KMS-11 (cell line): Measurements from ENCODE around the gene PTCHD1.

Experiments used
- H2AFZ ChIP-seq: fragments of 200-600 bp; sonication (generic); 2 replicates; pipeline ENCODE4 v1.6.1; 2016; ENCODE audit warnings: antibody characterized with exemption, mixed run types, low read depth
- H3K27ac ChIP-seq: fragments of 200-600 bp; sonication (generic); 2 replicates; pipeline ENCODE4 v1.6.1; 2016; ENCODE audit warnings: mild to moderate bottlenecking, mixed run types
- H3K27me3 ChIP-seq: fragments of 200-600 bp; sonication (generic); 2 replicates; pipeline ENCODE4 v1.6.1; 2017; ENCODE audit warnings: mild to moderate bottlenecking, low read depth, mixed run types, moderate library complexity; ENCODE audit not compliant: insufficient read depth
- H3K36me3 ChIP-seq: fragments of 200-600 bp; sonication (generic); 2 replicates; pipeline ENCODE4 v1.6.1; 2017; ENCODE audit warnings: mild to moderate bottlenecking, mixed run types; ENCODE audit not compliant: insufficient read depth
- H3K4me1 ChIP-seq: fragments of 200-600 bp; sonication (generic); 2 replicates; pipeline ENCODE4 v1.6.1; 2016; ENCODE audit warnings: mild to moderate bottlenecking, low read depth, mixed run types; ENCODE audit not compliant: poor library complexity, severe bottlenecking
- H3K4me2 ChIP-seq: fragments of 200-600 bp; sonication (generic); 2 replicates; pipeline ENCODE4 v1.7.0; 2016; ENCODE audit warnings: mild to moderate bottlenecking, mixed run types
- H3K4me3 ChIP-seq: fragments of 200-600 bp; sonication (generic); IDR thresholded peaks from 2 replicates; pipeline ENCODE4 v1.6.1; 2017; ENCODE audit warnings: low read depth, low read length, mixed read lengths; ENCODE audit not compliant: insufficient read depth
- H3K79me2 ChIP-seq: fragments of 200-600 bp; sonication (generic); 2 replicates; pipeline ENCODE4 v1.6.1; 2016; ENCODE audit warnings: low read depth, mixed run types; ENCODE audit not compliant: insufficient read depth
- H3K9ac ChIP-seq: fragments of 200-600 bp; sonication (generic); 2 replicates; pipeline ENCODE4 v1.6.1; 2016; ENCODE audit warnings: mild to moderate bottlenecking, mixed run types
- H4K20me1 ChIP-seq: fragments of 200-600 bp; sonication (generic); 2 replicates; pipeline ENCODE4 v1.6.1; 2016; ENCODE audit warnings: mild to moderate bottlenecking, mixed run types; ENCODE audit not compliant: insufficient read depth
- CTCF ChIP-seq: fragments of 200-600 bp; sonication (generic); conservative IDR thresholded peaks from 2 replicates; pipeline ENCODE4 v1.6.1; 2017; ENCODE audit warnings: low read depth, mild to moderate bottlenecking, antibody characterized with exemption, low read length, moderate library complexity, mixed read lengths

Gene PTCHD1

DNA sequence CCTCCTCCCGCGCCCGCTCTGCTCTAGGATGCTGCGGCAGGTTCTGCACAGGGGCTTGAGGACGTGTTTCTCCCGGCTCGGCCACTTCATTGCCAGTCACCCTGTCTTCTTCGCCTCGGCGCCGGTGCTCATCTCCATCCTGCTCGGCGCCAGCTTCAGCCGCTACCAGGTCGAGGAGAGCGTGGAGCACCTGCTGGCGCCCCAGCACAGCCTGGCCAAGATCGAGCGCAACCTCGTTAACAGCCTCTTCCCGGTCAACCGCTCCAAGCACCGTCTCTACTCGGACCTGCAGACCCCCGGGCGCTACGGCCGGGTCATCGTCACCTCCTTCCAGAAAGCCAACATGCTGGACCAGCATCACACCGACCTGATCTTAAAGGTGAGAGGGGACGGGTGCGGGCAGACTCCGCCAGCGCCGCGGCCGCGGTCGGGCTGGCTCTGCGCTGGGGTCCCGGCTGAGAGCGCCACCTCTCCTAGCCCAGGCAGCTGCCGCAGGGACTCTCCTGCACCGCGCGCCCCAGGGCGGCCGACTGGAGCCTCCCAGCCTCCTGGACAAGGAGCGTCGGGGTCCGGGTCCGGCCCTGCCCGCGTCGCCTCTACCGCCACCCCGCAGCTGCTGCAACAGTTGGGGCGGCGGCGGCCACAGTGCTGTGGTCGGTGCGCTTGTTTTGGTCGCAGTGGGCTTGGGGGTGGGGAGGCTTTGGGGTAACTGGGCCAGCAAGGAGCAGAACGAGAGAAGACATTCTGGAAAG is at the start of gene PTCHD1:
Gene PTCHD1, plus strand, starts transcription at position 2 of the 752 bp plus-strand sequence. Its CDS starts 27 bp downstream, at position 29.
- peak within 1 kb of the TSS; percentile 34; the same call in 1 of the 2 replicates for H2AFZ ChIP-seq
- no peaks in the 10 kb centered on the region for H3K4me1 ChIP-seq
- H3K4me3 ChIP-seq = no peak within 1 kb of the TSS
- H3K36me3 ChIP-seq = no peaks in the 10 kb centered on the region
- no peaks in the 10 kb centered on the region for H3K27me3 ChIP-seq
- no peak within 1 kb of the TSS for H3K9ac ChIP-seq
- no peak within 1 kb of the TSS for H3K4me2 ChIP-seq
- TF ChIP-seq CTCF = no peak
- H3K79me2 ChIP-seq = no peaks in the 10 kb centered on the region
- no peak within 1 kb of the TSS for H3K27ac ChIP-seq
- no peaks in the 10 kb centered on the region for H4K20me1 ChIP-seq

DNA sequence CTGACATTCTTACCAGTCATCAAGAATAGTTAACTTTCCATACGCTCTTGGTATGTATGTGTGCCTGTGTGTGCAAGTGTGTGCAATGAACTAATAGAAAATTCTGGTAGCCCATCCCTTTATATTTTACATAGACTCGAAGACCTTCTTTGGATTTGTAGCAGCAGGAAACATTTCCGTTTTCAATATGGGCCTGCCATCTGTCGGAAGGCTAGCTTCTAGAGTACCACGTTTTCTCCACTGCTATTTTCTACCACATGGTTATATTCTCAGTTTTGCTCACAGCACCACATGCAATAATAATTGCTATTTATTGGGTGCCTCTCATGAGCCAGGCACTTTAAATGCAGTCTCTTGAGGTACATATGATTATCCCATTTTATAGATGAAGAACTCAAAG is 47.9 kb upstream of the PTCHD1 start:
- no peaks in the 10 kb centered on the region for H3K79me2 ChIP-seq
- no peak overlapping the region for H2AFZ ChIP-seq

GRCh38 chrX:23287191-23287725 is 47.4 kb upstream of the PTCHD1 start:
- no peaks in the 10 kb centered on the region for H3K79me2 ChIP-seq
- no peak overlapping the region for H2AFZ ChIP-seq
- no peak overlapping the region for H3K27ac ChIP-seq
- H3K4me1 ChIP-seq = no peaks in the 10 kb centered on the region
- TF ChIP-seq CTCF = no peak
- no peak overlapping the region for H3K9ac ChIP-seq
- H3K4me2 ChIP-seq = no peak overlapping the region
- no peaks in the 10 kb centered on the region for H3K36me3 ChIP-seq
- H3K4me3 ChIP-seq = no peak overlapping the region
- no peaks in the 10 kb centered on the region for H3K27me3 ChIP-seq
- H4K20me1 ChIP-seq = no peaks in the 10 kb centered on the region

More for the DNA sequence above, 47.9 kb upstream of the PTCHD1 start:
- Histone ChIP-seq H3K27ac (no peak overlapping the region), H3K36me3 (no peaks in the 10 kb centered on the region), H3K27me3 (no peaks in the 10 kb centered on the region), H4K20me1 (no peaks in the 10 kb centered on the region), H3K4me3 (no peak overlapping the region), H3K4me2 (no peak overlapping the region), H3K4me1 (no peaks in the 10 kb centered on the region), H3K9ac (no peak overlapping the region)
- no peak for TF ChIP-seq CTCF

GRCh38 chrX:23292354-23292987 is 42.2 kb upstream of the PTCHD1 start:
- H3K36me3 ChIP-seq = no peaks in the 10 kb centered on the region
- no peak overlapping the region for H2AFZ ChIP-seq
- H3K4me3 ChIP-seq = no peak overlapping the region
- H3K9ac ChIP-seq = no peak overlapping the region
- H3K79me2 ChIP-seq = no peaks in the 10 kb centered on the region
- H3K27ac ChIP-seq = no peak overlapping the region
- no peaks in the 10 kb centered on the region for H3K4me1 ChIP-seq
- no peaks in the 10 kb centered on the region for H3K27me3 ChIP-seq
- no peak overlapping the region for H3K4me2 ChIP-seq
- TF ChIP-seq CTCF = no peak
- H4K20me1 ChIP-seq = no peaks in the 10 kb centered on the region
